ENCODE data around the gene SPON1. TPM values are rescaled to one million over a fixed set of nuclear protein-coding genes. Genes with fewer than 3 reads are reported as not detected.

The SPON1 gene
- polyA plus RNA-seq, 2 of the 4 experiments (the other 2 are of a cell fraction), result not detected

DNA sequence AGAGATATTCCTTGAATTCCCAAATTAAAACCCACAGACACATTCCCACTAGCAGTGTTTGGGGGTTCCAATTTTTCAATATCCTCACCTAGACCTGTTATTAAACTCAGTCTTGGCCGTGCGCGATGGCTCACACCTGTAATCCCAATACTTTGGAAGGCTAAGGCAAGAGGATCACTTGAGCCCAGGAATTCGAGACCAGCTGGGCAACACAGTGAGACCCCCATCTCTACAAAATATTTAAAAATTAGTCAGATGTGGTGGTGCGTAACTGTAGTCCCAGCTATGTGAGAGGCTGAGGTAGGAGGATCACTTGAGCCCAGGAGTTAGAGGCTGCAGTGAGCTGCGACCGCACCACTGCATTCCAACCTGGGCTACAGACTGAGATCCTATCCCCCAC is 343.1 kb downstream of the SPON1 start:
- ATAC-seq, result no peak
- H3K27ac ChIP-seq, result no peak overlapping the region
- H3K9me3 ChIP-seq, result no peaks in the 10 kb centered on the region
- no peak for FAIRE-seq
- H3K4me1 ChIP-seq, result peaks cover 33% of the 10 kb centered on the region
- no peak overlapping the region for H3K4me3 ChIP-seq
- ChIA-PET CTCF (interaction anchor here (0.6 to 14.0 kb wide), 4 partner anchors 112 to 161 kb away, joined by 3 to 258 read pairs (median 66); no protein-coding TSS in a partner anchor), POLR2A (no interaction called here)
- no peak for DNase-seq (ENCODE audit: low read depth in 1 of 2, low spot score in 1 of 2)
- WGBS (ENCODE audit: missing lambda C conversion rate), result 89% methylated on average over 7 of the region's 7 CpGs
- no peak overlapping the region for H3K4me2 ChIP-seq
- no peak for TF ChIP-seq RCOR1 (IDR thresholded peaks at IDR 0.05; ENCODE audit: low read depth, low read length)
- no peak for TF ChIP-seq HDAC2 (IDR thresholded peaks at IDR 0.05)
- no peak for TF ChIP-seq MAZ (IDR thresholded peaks at IDR 0.05; ENCODE audit: borderline replicate concordance, low read depth, low read length)
- TF ChIP-seq, protein P1, sequence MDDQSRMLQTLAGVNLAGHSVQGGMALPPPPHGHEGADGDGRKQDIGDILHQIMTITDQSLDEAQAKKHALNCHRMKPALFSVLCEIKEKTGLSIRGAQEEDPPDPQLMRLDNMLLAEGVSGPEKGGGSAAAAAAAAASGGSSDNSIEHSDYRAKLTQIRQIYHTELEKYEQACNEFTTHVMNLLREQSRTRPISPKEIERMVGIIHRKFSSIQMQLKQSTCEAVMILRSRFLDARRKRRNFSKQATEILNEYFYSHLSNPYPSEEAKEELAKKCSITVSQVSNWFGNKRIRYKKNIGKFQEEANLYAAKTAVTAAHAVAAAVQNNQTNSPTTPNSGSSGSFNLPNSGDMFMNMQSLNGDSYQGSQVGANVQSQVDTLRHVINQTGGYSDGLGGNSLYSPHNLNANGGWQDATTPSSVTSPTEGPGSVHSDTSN (IDR thresholded peaks at IDR 0.05), result no peak
- no peak for TF ChIP-seq FOSB (CRISPR knock-in tag; IDR thresholded peaks at IDR 0.05)
- TF ChIP-seq TFCP2L1 (CRISPR knock-in tag; IDR thresholded peaks at IDR 0.05), result no peak
- TF ChIP-seq ZNF302 (CRISPR knock-in tag; IDR thresholded peaks at IDR 0.05), result no peak
- TF ChIP-seq TP53 (CRISPR knock-in tag; IDR thresholded peaks at IDR 0.05), result no peak
- no peak for TF ChIP-seq CHD2 (IDR thresholded peaks at IDR 0.05; ENCODE audit: low read length, partially characterized antibody)
- TF ChIP-seq KDM5A (IDR thresholded peaks at IDR 0.05), result no peak
- no peak for TF ChIP-seq GATA3 (IDR thresholded peaks at IDR 0.05; ENCODE audit: borderline replicate concordance)
- no peak for TF ChIP-seq RNF2 (IDR thresholded peaks at IDR 0.05; ENCODE audit: borderline replicate concordance, low read depth)
- TF ChIP-seq, protein P2, sequence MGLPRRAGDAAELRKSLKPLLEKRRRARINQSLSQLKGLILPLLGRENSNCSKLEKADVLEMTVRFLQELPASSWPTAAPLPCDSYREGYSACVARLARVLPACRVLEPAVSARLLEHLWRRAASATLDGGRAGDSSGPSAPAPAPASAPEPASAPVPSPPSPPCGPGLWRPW (IDR thresholded peaks at IDR 0.05), result no peak
- TF ChIP-seq HOXB5 (CRISPR knock-in tag; IDR thresholded peaks at IDR 0.05), result no peak
- no peak for TF ChIP-seq ZFP36 (IDR thresholded peaks at IDR 0.05; ENCODE audit: borderline replicate concordance, partially characterized antibody)
- TF ChIP-seq BHLHE40 (IDR thresholded peaks at IDR 0.05; ENCODE audit: low read depth, low read length), result no peak
- no peak for TF ChIP-seq RAD21 (conservative IDR thresholded peaks at IDR 0.05 in 1 of 2, IDR thresholded peaks at IDR 0.05 in 1 of 2)
- TF ChIP-seq NFE2L2 (conservative IDR thresholded peaks at IDR 0.05; ENCODE audit: low read length), result no peak

DNA sequence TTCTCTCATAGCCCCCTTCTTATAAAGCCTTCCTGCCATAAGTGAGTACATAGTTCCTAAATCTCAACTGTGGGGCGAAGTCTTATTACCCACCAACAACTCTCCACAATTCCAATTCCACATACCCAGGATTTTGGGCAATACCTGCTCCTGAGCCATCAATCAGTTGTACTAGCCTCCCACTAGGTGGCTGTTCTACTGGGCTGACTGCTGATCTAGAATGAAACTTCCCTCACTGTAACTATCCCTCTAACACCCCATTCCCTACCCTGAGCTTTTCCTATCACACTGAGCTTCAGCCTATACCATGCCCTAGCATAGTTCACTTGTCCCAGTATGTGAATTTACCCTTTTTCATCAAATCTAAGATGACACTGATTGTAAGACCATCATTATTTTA is 344.0 kb downstream of the SPON1 start:
- no peak overlapping the region for H3K4me3 ChIP-seq
- peak in 1 of 2 experiments; percentile 22 for DNase-seq (ENCODE audit: low read depth in 1 of 2, low spot score in 1 of 2)
- H3K9me3 ChIP-seq, result no peaks in the 10 kb centered on the region
- POLR2A ChIA-PET, result no interaction called here
- H3K27ac ChIP-seq, result no peak overlapping the region
- 96% methylated on average over 1 of the region's 1 CpG for WGBS (ENCODE audit: missing lambda C conversion rate)
- H3K4me2 ChIP-seq, result no peak overlapping the region
- FAIRE-seq, result no peak
- CTCF ChIA-PET, result interaction anchor here (0.6 to 14.0 kb wide), 7 partner anchors 15 to 1888 kb away, joined by 3 to 258 read pairs (median 3); no protein-coding TSS in a partner anchor
- peak; percentile 44 to 52; a peak in 3 of 6 replicates for ATAC-seq
- TF ChIP-seq NFE2L2 (conservative IDR thresholded peaks at IDR 0.05; ENCODE audit: low read length) (no peak), KDM1A (IDR thresholded peaks at IDR 0.05; ENCODE audit: low read depth) (no peak), ZNF302 (CRISPR knock-in tag; IDR thresholded peaks at IDR 0.05) (no peak), HEYL (CRISPR knock-in tag; IDR thresholded peaks at IDR 0.05) (no peak), MAZ (IDR thresholded peaks at IDR 0.05; ENCODE audit: borderline replicate concordance, low read depth, low read length) (no peak), NR3C1 (IDR thresholded peaks at IDR 0.05) (no peak), PHF8 (IDR thresholded peaks at IDR 0.05; ENCODE audit: borderline replicate concordance, low read depth) (no peak), SMC3 (IDR thresholded peaks at IDR 0.05) (peak; percentile 12; the same call in 1 of the 3 replicates), EHF (CRISPR knock-in tag; IDR thresholded peaks at IDR 0.05) (no peak), CBX2 (IDR thresholded peaks at IDR 0.05; ENCODE audit: borderline replicate concordance, low read depth) (no peak), RAD21 (conservative IDR thresholded peaks at IDR 0.05 in 1 of 2, IDR thresholded peaks at IDR 0.05 in 1 of 2) (peak in 1 of 2 experiments; percentile 25; a peak in 1 of 5 replicates), FOXS1 (CRISPR knock-in tag; IDR thresholded peaks at IDR 0.05) (no peak), HOXB13 (CRISPR knock-in tag; IDR thresholded peaks at IDR 0.05; ENCODE audit: low read depth) (no peak)
- peaks cover 30% of the 10 kb centered on the region for H3K4me1 ChIP-seq

All from A549 (cell line).